H1 (cell line): Measurements from ENCODE around the gene MOB1B. TPM values are rescaled to one million over a fixed set of nuclear protein-coding genes. Genes with fewer than 3 reads are reported as not detected.

ENCODE experiments used
- CTCF ChIA-PET: fragments of 300-600 bp; sonication (Branson Sonifier 250); formaldehyde crosslinking; loops from one replicate; lab custom pipeline; 2021; ENCODE audit not compliant: partially characterized antibody; lab: Charles Lee
- POLR2A ChIA-PET: fragments of 300-600 bp; sonication (Branson Sonifier 250); formaldehyde crosslinking; loops from one replicate; lab custom pipeline; 2021; ENCODE audit warnings: inconsistent platforms; ENCODE audit not compliant: partially characterized antibody; lab: Charles Lee
- DNase-seq, 2 experiments: peaks; one replicate each; pipeline versions ENCODE4 v3.0.0 to v3.0.0-alpha.2; 2010 to 2022; ENCODE audit warnings: low spot score in 2 of 2, low read depth in 1 of 2, mixed read lengths in 1 of 2
- FAIRE-seq: peaks from 2 replicates; lab custom pipeline; 2011; peaks lifted over from hg19 to GRCh38; lab: Jason Lieb, UNC
- H2AFZ ChIP-seq: 2 replicates; pipeline ENCODE4 v1.8.1; 2012; ENCODE audit warnings: low read length, inconsistent platforms
- H2AK5ac ChIP-seq: 2 replicates; pipeline ENCODE4 v1.6.1; 2013; ENCODE audit warnings: low read depth, low read length
- H2BK120ac ChIP-seq: replicated peaks from 2 replicates; pipeline ENCODE3; 2013; ENCODE audit warnings: low read depth, low read length, inconsistent platforms
- H2BK12ac ChIP-seq: 2 replicates; pipeline ENCODE4 v1.6.1; 2013; ENCODE audit warnings: low read depth, low read length
- H2BK15ac ChIP-seq: 2 replicates; pipeline ENCODE4 v1.6.1; 2013; ENCODE audit warnings: low read length
- H2BK20ac ChIP-seq: 2 replicates; pipeline ENCODE4 v1.6.1; 2013; ENCODE audit warnings: low read length
- H2BK5ac ChIP-seq: 2 replicates; pipeline ENCODE4 v1.6.1; 2013; ENCODE audit warnings: low read depth, low read length
- H3K14ac ChIP-seq: 2 replicates; pipeline ENCODE4 v1.6.1; 2013; ENCODE audit warnings: inconsistent platforms; ENCODE audit not compliant: insufficient read length
- H3K18ac ChIP-seq: 2 replicates; pipeline ENCODE4 v1.6.1; 2013; ENCODE audit warnings: low read length; ENCODE audit errors: extremely low read depth
- H3K23ac ChIP-seq: 2 replicates; pipeline ENCODE4 v1.6.1; 2013; ENCODE audit warnings: inconsistent platforms; ENCODE audit not compliant: insufficient read length
- H3K23me2 ChIP-seq: 2 replicates; pipeline ENCODE4 v1.6.1; 2013; ENCODE audit warnings: low read depth, low read length
- H3K27ac ChIP-seq: 2 replicates; pipeline ENCODE4 v1.6.1; 2011; ENCODE audit warnings: low read depth, low read length, inconsistent platforms
- H3K27me3 ChIP-seq, 4 experiments: replicated peaks in 1 of 4; 1 replicate in 1 of 4; 2 replicates in 3 of 4; pipeline versions ENCODE4 v1.6.1 to v1.8.1; 2011 to 2013; ENCODE audit warnings: low read length in 3 of 4, mild to moderate bottlenecking in 3 of 4, inconsistent platforms in 2 of 4, mixed read lengths in 2 of 4, moderate library complexity in 1 of 4; ENCODE audit not compliant: control insufficient read depth in 3 of 4, insufficient read depth in 3 of 4; ENCODE audit errors: extremely low read depth in 1 of 4
- H3K36me3 ChIP-seq, 4 experiments: 2 replicates each; pipeline versions ENCODE4 v1.6.1 to v1.8.1; 2011 to 2013; ENCODE audit warnings: mild to moderate bottlenecking in 4 of 4, low read length in 3 of 4, moderate library complexity in 2 of 4, control low read depth in 1 of 4, inconsistent platforms in 1 of 4; ENCODE audit not compliant: insufficient read depth in 4 of 4, control insufficient read depth in 2 of 4
- H3K4ac ChIP-seq: replicated peaks from 2 replicates; pipeline ENCODE3; 2013; ENCODE audit warnings: low read length, low read depth, mixed read lengths, inconsistent platforms; ENCODE audit not compliant: insufficient read length
- H3K4me1 ChIP-seq, 4 experiments: replicated peaks in 1 of 4; 1 replicate in 1 of 4; 2 replicates in 3 of 4; pipeline versions ENCODE4 v1.6.1 to v1.8.1; 2011 to 2013; ENCODE audit warnings: low read length in 3 of 4, inconsistent platforms in 2 of 4, mixed read lengths in 1 of 4; ENCODE audit not compliant: insufficient read depth in 4 of 4, control insufficient read depth in 3 of 4
- H3K4me2 ChIP-seq, 2 experiments: 2 replicates each; pipeline versions ENCODE4 v1.6.1 to v1.8.1; 2011 to 2013; ENCODE audit warnings: low read depth in 2 of 2, low read length in 2 of 2, control low read depth in 1 of 2, inconsistent platforms in 1 of 2, mild to moderate bottlenecking in 1 of 2; ENCODE audit not compliant: insufficient read depth in 1 of 2
- H3K4me3 ChIP-seq, 4 experiments: fragments of 200-600, 300-600 bp in 1 of 4; sonication (generic), shearing (Covaris generic), sonication (Bioruptor Twin) in 1 of 4; 2 replicates each; pipeline versions ENCODE4 v1.5.1 to v1.8.1; 2011 to 2016; ENCODE audit warnings: low read length in 4 of 4, low read depth in 3 of 4, control low read depth in 2 of 4, inconsistent platforms in 2 of 4, mild to moderate bottlenecking in 2 of 4, mixed read lengths in 1 of 4, moderate library complexity in 1 of 4; ENCODE audit not compliant: insufficient read depth in 2 of 4; ENCODE audit errors: extremely low read depth in 1 of 4
- H3K56ac ChIP-seq: replicated peaks from 2 replicates; pipeline ENCODE3; 2013; ENCODE audit warnings: low read depth, mild to moderate bottlenecking, mixed read lengths, low read length, inconsistent platforms; ENCODE audit not compliant: insufficient read length
- H3K79me1 ChIP-seq: 2 replicates; pipeline ENCODE4 v1.6.1; 2013; ENCODE audit warnings: low read depth, low read length, control low read depth
- H3K79me2 ChIP-seq, 2 experiments: 2 replicates each; pipeline versions ENCODE4 v1.6.1 to v1.8.1; 2012 to 2013; ENCODE audit warnings: low read length in 2 of 2, mild to moderate bottlenecking in 2 of 2, inconsistent platforms in 1 of 2; ENCODE audit not compliant: insufficient read depth in 2 of 2, control insufficient read depth in 1 of 2
- H3K9ac ChIP-seq, 4 experiments: replicated peaks in 1 of 4; 1 replicate in 1 of 4; 2 replicates in 3 of 4; pipeline versions ENCODE4 v1.6.1 to v1.8.1; 2011 to 2013; ENCODE audit warnings: low read depth in 3 of 4, low read length in 3 of 4, control low read depth in 2 of 4, mild to moderate bottlenecking in 2 of 4, moderate library complexity in 2 of 4, inconsistent platforms in 1 of 4; ENCODE audit errors: extremely low read depth in 1 of 4
- H3K9me3 ChIP-seq, 2 experiments: 2 replicates each; pipeline versions ENCODE4 v1.6.1 to v1.8.1; 2012 to 2013; ENCODE audit warnings: mild to moderate bottlenecking in 2 of 2, moderate library complexity in 2 of 2, control low read depth in 1 of 2, inconsistent platforms in 1 of 2, low read depth in 1 of 2, low read length in 1 of 2, mixed read lengths in 1 of 2; ENCODE audit not compliant: insufficient read depth in 2 of 2
- H4K20me1 ChIP-seq, 2 experiments: replicated peaks in 1 of 2; 2 replicates each; pipeline versions ENCODE3 to v1.8.1; 2011 to 2013; ENCODE audit warnings: inconsistent platforms in 2 of 2, low read length in 2 of 2, mild to moderate bottlenecking in 1 of 2; ENCODE audit not compliant: insufficient read depth in 2 of 2, control insufficient read depth in 1 of 2
- H4K5ac ChIP-seq: 2 replicates; pipeline ENCODE4 v1.6.1; 2013; ENCODE audit warnings: low read length, low read depth, mixed read lengths, inconsistent platforms; ENCODE audit not compliant: insufficient read length
- H4K8ac ChIP-seq: 2 replicates; pipeline ENCODE4 v1.8.0; 2013; ENCODE audit warnings: mild to moderate bottlenecking, moderate library complexity, low read length, inconsistent platforms; ENCODE audit not compliant: insufficient read depth; ENCODE audit errors: extremely low read depth
- H4K91ac ChIP-seq: replicated peaks from 2 replicates; pipeline ENCODE3; 2013; ENCODE audit warnings: low read length, mixed read lengths, inconsistent platforms; ENCODE audit not compliant: insufficient read length
- BACH1 ChIP-seq: IDR thresholded peaks from 2 replicates; pipeline ENCODE4 v1.6.1; 2012; ENCODE audit warnings: low read length, improper control_type of control experiment
- BRCA1 ChIP-seq: IDR thresholded peaks from 2 replicates; pipeline ENCODE4 v1.6.1; 2012; ENCODE audit warnings: low read depth, low read length, improper control_type of control experiment
- HDAC6 ChIP-seq: IDR thresholded peaks from one replicate; pipeline ENCODE4 v1.7.1; 2012; ENCODE audit warnings: low read depth, mild to moderate bottlenecking, inconsistent platforms, low read length, moderate library complexity
- SIX5 ChIP-seq: IDR thresholded peaks from 2 replicates; pipeline ENCODE4 v1.6.1; 2011; ENCODE audit warnings: mild to moderate bottlenecking, low read depth, low read length
- TCF12 ChIP-seq: IDR thresholded peaks from 2 replicates; pipeline ENCODE4 v1.6.1; 2011; ENCODE audit warnings: low read depth, mild to moderate bottlenecking, low read length
- WGBS, 2 experiments: shearing (Covaris generic) in 1 of 2; methylation state at CpG; one replicate each; pipeline versions ENCODE4 v1.1.6 to v1.1.7; 2013 to 2015; ENCODE audit warnings: low lambda C conversion rate in 2 of 2, mixed read lengths in 2 of 2, inconsistent platforms in 1 of 2, low coverage in 1 of 2, missing lambda C conversion rate in 1 of 2; ENCODE audit not compliant: insufficient replicate concordance in 2 of 2, insufficient coverage in 1 of 2, insufficient read length in 1 of 2; ENCODE audit errors: extremely low coverage in 1 of 2, missing lambda C conversion rate in 1 of 2; 5-methylcytosine and 5-hydroxymethylcytosine counted together
- polyA plus RNA-seq, 7 experiments: library from polyadenylated mRNA; depleted of rRNA in 3 of 7; stranded (reverse) in 5 of 7; unstranded in 2 of 7; fragments of >200 nt in 5 of 7; fragments of 200-250 nt in 2 of 7; gene quantifications; 1 replicate in 5 of 7; 2 replicates in 1 of 7; 4 replicates in 1 of 7; pipeline versions ENCODE4 v1.2.1 to v1.2.3, GENCODE V29; 2011 to 2013; ENCODE audit warnings: missing spikeins in 2 of 7, mixed read lengths in 2 of 7
- total RNA-seq: library from RNA; stranded (reverse); fragmentation: NEBNext Ultra II Directional; extraction: Animal tissue kit (Norgen Biotek cat#: 25700); gene quantifications from 2 replicates; pipeline ENCODE4 v1.2.1, GENCODE V29; 2021

The MOB1B gene
- total and polyA plus RNA-seq, 2 of the 8 experiments (the other 6 are each of a cell fraction or from before 2014, with no cell fraction given), result 3.8 to 33.5 TPM

GRCh38 chr4:70892086-70892769, 9.9 kb upstream of the MOB1B start:
- whole genome bisulfite sequencing, 2 experiments, result 93% methylated on average over 11 of the region's 11 CpGs; no CpG with 5 or more reads in 1 of the 2 experiments
- POLR2A ChIA-PET, result interaction anchor here (0.6 kb wide), 1 partner anchor 79 kb away, joined by 3 read pairs; no protein-coding TSS in a partner anchor

More at GRCh38 chr4:70892086-70892769, 9.9 kb upstream of the MOB1B start:
- Histone ChIP-seq H3K4ac (no peak overlapping the region), H3K9ac (no peak overlapping the region), H3K36me3 (no peaks in the 10 kb centered on the region), H2BK12ac (no peak overlapping the region), H2AFZ (no peak overlapping the region)
- TF ChIP-seq SIX5, result no peak
- TF ChIP-seq HDAC6, result no peak
- TF ChIP-seq BACH1, result no peak
- TF ChIP-seq BRCA1, result no peak
- no peak for TF ChIP-seq TCF12
- TF ChIP-seq, all 59 proteins: peak for 0
- H3K18ac ChIP-seq, result no peak overlapping the region
- no peak overlapping the region for H3K23ac ChIP-seq
- no peak overlapping the region for H2BK5ac ChIP-seq
- no peaks in the 10 kb centered on the region for H3K9me3 ChIP-seq
- H3K27me3 ChIP-seq, result no peaks in the 10 kb centered on the region
- DNase-seq, result no peak
- H2BK15ac ChIP-seq, result no peak overlapping the region
- H3K4me2 ChIP-seq, result no peak overlapping the region
- H3K14ac ChIP-seq, result no peak overlapping the region
- H2BK120ac ChIP-seq, result no peak overlapping the region
- no peaks in the 10 kb centered on the region for H3K23me2 ChIP-seq
- no peak overlapping the region for H3K4me3 ChIP-seq
- no peak overlapping the region for H4K5ac ChIP-seq
- no peak overlapping the region for H3K56ac ChIP-seq
- H3K79me2 ChIP-seq, result no peaks in the 10 kb centered on the region
- no peak overlapping the region for H2BK20ac ChIP-seq
- no peak overlapping the region for H4K91ac ChIP-seq
- H3K27ac ChIP-seq, result no peak overlapping the region
- no peak for FAIRE-seq
- CTCF ChIA-PET, result interaction anchor here (0.9 to 1.3 kb wide), 2 partner anchors 12 to 63 kb away, joined by 4 read pairs; no protein-coding TSS in a partner anchor
- H3K4me1 ChIP-seq, result no peaks in the 10 kb centered on the region
- no peaks in the 10 kb centered on the region for H3K79me1 ChIP-seq
- H2AK5ac ChIP-seq, result no peak overlapping the region
- H4K20me1 ChIP-seq, result no peaks in the 10 kb centered on the region
- no peak overlapping the region for H4K8ac ChIP-seq
